Measurements from ENCODE around the gene COL15A1. TPM values are rescaled to one million over a fixed set of nuclear protein-coding genes. Genes with fewer than 3 reads are reported as not detected.

COL15A1 gene
- total RNA-seq, 2 experiments from 2014 or later, result 0.30 to 0.33 TPM

GRCh38 chr9:99046542-99047071 lies 102.9 kb downstream of the COL15A1 start:
- Mint-ChIP-seq H3K27me3 (no peaks in the 10 kb centered on the region), H3K27ac (no peak overlapping the region), H3K4me3 (no peak overlapping the region), H3K36me3 (ENCODE audit: low read depth) (peaks cover 22% of the 10 kb centered on the region), H3K4me1 (peaks cover 35% of the 10 kb centered on the region), H3K9me3 (peaks cover 21% of the 10 kb centered on the region)
- CTCF ChIA-PET, result no interaction called here
- no peak for DNase-seq
- POLR2A ChIA-PET, result interaction anchor here (1.2 to 1.3 kb wide), 2 partner anchors 12 to 30 kb away, joined by 3 to 6 read pairs; no protein-coding TSS in a partner anchor

- ChIA-PET CTCF (no interaction called here), POLR2A (interaction anchor here (1.3 kb wide), 2 partner anchors 11 to 173 kb away, joined by 3 to 4 read pairs; partner anchors contain the start of genes ALG2 and SEC61B)
- peaks cover 18% of the 10 kb centered on the region for H3K9me3 Mint-ChIP-seq
- peaks cover 57% of the 10 kb centered on the region for H3K4me1 Mint-ChIP-seq
- DNase-seq, result no peak
- H3K4me3 Mint-ChIP-seq, result no peak overlapping the region
- no peaks in the 10 kb centered on the region for H3K27me3 Mint-ChIP-seq
- no peak overlapping the region for H3K27ac Mint-ChIP-seq
- H3K36me3 Mint-ChIP-seq (ENCODE audit: low read depth), result peaks cover 15% of the 10 kb centered on the region
These were observed 105.5 kb downstream of the COL15A1 start for GRCh38 chr9:99049228-99049627.

GRCh38 chr9:99049641-99050040 lies 105.9 kb downstream of the COL15A1 start:
- no peak for DNase-seq
- Mint-ChIP-seq H3K27me3 (no peaks in the 10 kb centered on the region), H3K4me3 (no peak overlapping the region), H3K4me1 (peaks cover 57% of the 10 kb centered on the region), H3K9me3 (peaks cover 13% of the 10 kb centered on the region), H3K27ac (no peak overlapping the region), H3K36me3 (ENCODE audit: low read depth) (peaks cover 11% of the 10 kb centered on the region)
- POLR2A ChIA-PET, result interaction anchor here (1.3 kb wide), 1 partner anchor 11 kb away, joined by 3 read pairs; no protein-coding TSS in a partner anchor
- CTCF ChIA-PET, result interaction anchor here (1.1 kb wide), 1 partner anchor 54 kb away, joined by 3 read pairs; no protein-coding TSS in a partner anchor

GRCh38 chr9:99050292-99050911 lies 106.7 kb downstream of the COL15A1 start:
- Mint-ChIP-seq H3K4me3 (no peak overlapping the region), H3K4me1 (peaks cover 51% of the 10 kb centered on the region), H3K36me3 (ENCODE audit: low read depth) (peaks cover 9% of the 10 kb centered on the region), H3K9me3 (peaks cover 8% of the 10 kb centered on the region), H3K27me3 (no peaks in the 10 kb centered on the region), H3K27ac (no peak overlapping the region)
- no peak for DNase-seq
- ChIA-PET POLR2A (interaction anchor here (1.3 kb wide), 1 partner anchor 12 kb away, joined by 3 read pairs; no protein-coding TSS in a partner anchor), CTCF (interaction anchor here (0.9 to 1.1 kb wide), 2 partner anchors 9 to 54 kb away, joined by 3 to 4 read pairs; no protein-coding TSS in a partner anchor)

- Mint-ChIP-seq H3K9me3 (peaks cover 7% of the 10 kb centered on the region), H3K27ac (no peak overlapping the region), H3K4me1 (peaks cover 53% of the 10 kb centered on the region), H3K27me3 (no peaks in the 10 kb centered on the region), H3K4me3 (no peak overlapping the region), H3K36me3 (ENCODE audit: low read depth) (peaks cover 8% of the 10 kb centered on the region)
- POLR2A ChIA-PET, result interaction anchor here (0.9 to 5.9 kb wide), 2 partner anchors 22 to 54 kb away, joined by 3 to 53 read pairs; partner anchors contain the start of gene TGFBR1
- DNase-seq, result no peak
- CTCF ChIA-PET, result interaction anchor here (0.9 kb wide), 1 partner anchor 8 kb away, joined by 4 read pairs; no protein-coding TSS in a partner anchor
These were observed 107.2 kb downstream of the COL15A1 start for GRCh38 chr9:99050924-99051323.

- ChIA-PET CTCF (interaction anchor here (0.7 to 2.1 kb wide), 2 partner anchors 38 to 53 kb away, joined by 3 to 12 read pairs; partner anchors contain the start of gene TGFBR1), POLR2A (interaction anchor here (0.9 to 5.9 kb wide), 3 partner anchors 21 to 68 kb away, joined by 3 to 53 read pairs (median 5); partner anchors contain the start of gene TGFBR1)
- Mint-ChIP-seq H3K27me3 (no peaks in the 10 kb centered on the region), H3K36me3 (ENCODE audit: low read depth) (peaks cover 9% of the 10 kb centered on the region), H3K9me3 (peaks cover 6% of the 10 kb centered on the region), H3K4me3 (no peak overlapping the region), H3K4me1 (peaks cover 57% of the 10 kb centered on the region), H3K27ac (no peak overlapping the region)
- DNase-seq, result no peak
These were observed 107.7 kb downstream of the COL15A1 start for GRCh38 chr9:99051406-99051805.

GRCh38 chr9:99051851-99052250 lies 108.1 kb downstream of the COL15A1 start:
- CTCF ChIA-PET, result interaction anchor here (0.6 to 2.1 kb wide), 9 partner anchors 14 to 85 kb away, joined by 3 to 12 read pairs (median 4); partner anchors contain the start of gene TGFBR1
- DNase-seq, result no peak
- POLR2A ChIA-PET, result interaction anchor here (0.9 to 5.9 kb wide), 5 partner anchors 12 to 68 kb away, joined by 3 to 53 read pairs (median 5); partner anchors contain the start of gene TGFBR1
- Mint-ChIP-seq H3K9me3 (peaks cover 4% of the 10 kb centered on the region), H3K27ac (no peak overlapping the region), H3K4me1 (peaks cover 61% of the 10 kb centered on the region), H3K36me3 (ENCODE audit: low read depth) (peaks cover 13% of the 10 kb centered on the region), H3K27me3 (no peaks in the 10 kb centered on the region), H3K4me3 (no peak overlapping the region)

- H3K4me1 Mint-ChIP-seq, result peaks cover 73% of the 10 kb centered on the region
- H3K27ac Mint-ChIP-seq, result peak overlapping the region; percentile 64
- peak; percentile 32 for DNase-seq
- peaks cover 15% of the 10 kb centered on the region for H3K36me3 Mint-ChIP-seq (ENCODE audit: low read depth)
- POLR2A ChIA-PET, result interaction anchor here (0.6 to 5.9 kb wide), 7 partner anchors 14 to 54 kb away, joined by 3 to 53 read pairs (median 4); partner anchors contain the start of gene TGFBR1
- CTCF ChIA-PET, result interaction anchor here (0.8 to 2.1 kb wide), 10 partner anchors 15 to 89 kb away, joined by 3 to 12 read pairs (median 4); partner anchors contain the start of gene TGFBR1
- H3K27me3 Mint-ChIP-seq, result no peaks in the 10 kb centered on the region
- H3K9me3 Mint-ChIP-seq, result peaks cover 4% of the 10 kb centered on the region
- H3K4me3 Mint-ChIP-seq, result no peak overlapping the region
These were observed 109.4 kb downstream of the COL15A1 start for GRCh38 chr9:99052815-99053715.

GRCh38 chr9:99054581-99054980 lies 110.9 kb downstream of the COL15A1 start:
- H3K4me3 Mint-ChIP-seq, result no peak overlapping the region
- H3K36me3 Mint-ChIP-seq (ENCODE audit: low read depth), result peaks cover 15% of the 10 kb centered on the region
- H3K9me3 Mint-ChIP-seq, result peaks cover 4% of the 10 kb centered on the region
- no peak overlapping the region for H3K27ac Mint-ChIP-seq
- no peaks in the 10 kb centered on the region for H3K27me3 Mint-ChIP-seq
- POLR2A ChIA-PET, result interaction anchor here (0.7 to 5.9 kb wide), 8 partner anchors 16 to 62 kb away, joined by 3 to 53 read pairs (median 4); partner anchors contain the start of gene TGFBR1
- CTCF ChIA-PET, result interaction anchor here (0.7 to 1.4 kb wide), 3 partner anchors 9 to 207 kb away, joined by 3 to 4 read pairs (median 3); no protein-coding TSS in a partner anchor
- no peak for DNase-seq
- H3K4me1 Mint-ChIP-seq, result peaks cover 79% of the 10 kb centered on the region

- DNase-seq, result no peak
- H3K4me3 Mint-ChIP-seq, result no peak overlapping the region
- POLR2A ChIA-PET, result interaction anchor here (0.8 to 5.9 kb wide), 7 partner anchors 14 to 61 kb away, joined by 3 to 53 read pairs (median 4); partner anchors contain the start of gene TGFBR1
These were observed 111.7 kb downstream of the COL15A1 start for GRCh38 chr9:99055384-99055783.

GRCh38 chr9:99056186-99056585 lies 112.5 kb downstream of the COL15A1 start:
- Mint-ChIP-seq H3K4me1 (peaks cover 77% of the 10 kb centered on the region), H3K27me3 (no peaks in the 10 kb centered on the region), H3K9me3 (peaks cover 4% of the 10 kb centered on the region), H3K27ac (peak overlapping the region; percentile 23), H3K4me3 (no peak overlapping the region), H3K36me3 (ENCODE audit: low read depth) (peaks cover 15% of the 10 kb centered on the region)
- ChIA-PET CTCF (interaction anchor here (1.0 kb wide), 1 partner anchor 49 kb away, joined by 3 read pairs; the partner anchor contains the start of gene TGFBR1), POLR2A (interaction anchor here (0.8 to 5.9 kb wide), 4 partner anchors 13 to 49 kb away, joined by 3 to 53 read pairs (median 4); partner anchors contain the start of gene TGFBR1)
- DNase-seq, result no peak

More at GRCh38 chr9:99055384-99055783, 111.7 kb downstream of the COL15A1 start:
- H3K4me1 Mint-ChIP-seq, result peaks cover 75% of the 10 kb centered on the region
- CTCF ChIA-PET, result interaction anchor here (1.0 to 1.4 kb wide), 4 partner anchors 10 to 207 kb away, joined by 3 read pairs; partner anchors contain the start of gene TGFBR1
- H3K27me3 Mint-ChIP-seq, result no peaks in the 10 kb centered on the region
- peaks cover 15% of the 10 kb centered on the region for H3K36me3 Mint-ChIP-seq (ENCODE audit: low read depth)
- H3K27ac Mint-ChIP-seq, result no peak overlapping the region
- H3K9me3 Mint-ChIP-seq, result peaks cover 4% of the 10 kb centered on the region
